ENCODE measurements around the gene NOP58.
"Not testable (repeated sequence)": the region's sequence is repeated elsewhere in the genome, so short reads cannot be mapped to it uniquely, and the experiment has no call there.

Gene NOP58

DNA sequence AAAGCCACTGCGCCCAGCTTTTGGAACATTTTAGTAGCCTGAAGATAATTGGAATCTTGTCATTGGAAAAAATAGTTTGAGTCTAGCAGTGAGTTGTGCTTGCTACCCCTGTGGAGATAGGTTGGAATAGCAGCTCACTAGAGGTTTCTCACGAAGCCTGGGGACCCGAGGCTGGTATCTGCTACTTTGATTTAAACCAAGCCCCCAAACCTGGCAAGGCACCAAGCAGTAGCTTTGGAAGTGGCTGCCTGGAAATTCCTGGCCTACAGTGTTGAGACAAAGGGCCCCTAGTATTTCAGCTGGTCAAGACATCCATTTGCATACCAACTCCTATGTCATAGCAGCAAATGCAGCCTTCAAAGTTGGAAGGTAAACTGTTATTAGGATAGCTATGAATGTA lies 42.1 kb downstream of the NOP58 start:
- no peak for DNase-seq

DNA sequence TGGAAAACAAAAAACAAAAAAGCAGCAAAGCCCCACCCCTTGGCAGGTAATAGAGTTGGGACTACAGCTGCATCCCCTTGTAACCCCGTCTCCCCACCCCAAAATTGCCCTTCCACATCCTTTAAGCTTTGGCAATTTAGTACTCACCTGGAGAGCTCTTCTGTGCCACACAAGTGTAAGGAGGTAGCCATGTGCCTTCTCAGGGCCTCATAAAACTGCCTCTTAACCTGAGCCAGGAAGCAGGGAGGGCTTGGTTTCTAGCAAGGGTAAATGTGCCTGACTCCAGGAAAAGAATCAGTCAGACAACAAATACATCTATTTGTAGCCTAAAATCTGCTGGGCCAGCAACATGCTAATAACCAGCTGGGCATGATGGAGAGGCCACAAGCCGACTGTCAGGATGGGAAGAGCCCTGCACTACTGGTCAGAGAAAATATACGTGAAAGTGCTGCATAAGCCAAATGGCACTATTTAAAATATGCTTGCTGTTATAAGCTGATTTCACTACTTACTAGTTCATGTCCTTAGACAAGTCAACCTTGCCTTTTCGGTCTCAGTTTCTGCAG lies 46.3 kb downstream of the NOP58 start:
- DNase-seq, result no peak

DNA sequence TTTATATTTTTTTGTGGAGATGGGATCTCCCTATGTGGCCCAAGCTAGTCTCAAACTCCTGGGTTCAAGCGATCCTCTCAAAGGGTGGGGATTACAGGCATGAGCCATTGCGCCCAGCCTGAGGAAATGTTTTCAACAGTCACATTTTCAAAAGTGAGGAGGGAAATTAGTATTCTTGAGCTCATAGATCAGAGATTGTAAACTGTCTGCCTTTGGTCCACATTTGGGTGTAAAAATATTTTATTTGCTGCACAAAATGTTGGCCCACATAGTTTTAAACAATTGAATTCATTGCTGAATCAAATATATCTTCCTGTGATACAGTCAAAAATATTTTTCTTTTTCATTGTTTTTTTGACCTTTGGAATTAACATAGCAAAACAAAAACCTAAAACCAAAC lies 48.6 kb downstream of the NOP58 start:
- DNase-seq, result no peak

DNA sequence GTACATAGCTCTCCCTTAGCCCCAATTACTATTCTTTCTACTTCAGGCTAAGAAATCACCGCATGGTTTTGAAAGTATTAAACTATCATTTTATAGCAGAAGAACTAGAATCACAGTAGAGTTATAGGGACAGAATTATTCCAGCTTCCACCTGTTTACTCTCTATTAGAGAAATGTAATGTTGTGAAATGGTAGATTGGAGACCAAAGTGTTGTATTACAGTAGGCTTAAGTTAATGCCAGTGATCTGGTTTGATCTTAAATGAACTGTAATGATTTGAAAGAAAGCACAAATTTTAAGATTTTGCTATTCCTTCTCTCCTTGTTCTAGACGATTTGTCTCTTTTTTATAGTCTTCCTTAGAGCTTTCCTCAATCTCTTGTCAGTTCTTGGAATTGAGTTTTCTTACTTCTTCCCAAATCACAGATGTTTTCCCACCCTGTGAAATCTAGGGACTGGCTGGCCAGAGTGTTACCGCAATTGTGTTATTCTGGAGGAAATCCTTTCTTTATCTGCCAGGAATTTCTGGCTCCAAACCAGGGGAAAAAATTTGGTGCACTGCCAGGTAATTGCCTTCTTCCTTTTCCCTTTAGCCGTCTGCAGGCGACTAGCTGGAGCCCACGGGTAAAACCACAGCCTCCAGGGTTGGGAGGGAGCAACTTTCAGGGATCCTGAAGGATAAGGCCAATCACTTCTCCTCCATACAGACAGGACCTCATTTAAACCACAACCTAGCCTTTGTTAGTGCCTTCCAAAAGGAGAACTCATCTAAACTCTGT lies 51.7 kb downstream of the NOP58 start:
- DNase-seq, result no peak

DNA sequence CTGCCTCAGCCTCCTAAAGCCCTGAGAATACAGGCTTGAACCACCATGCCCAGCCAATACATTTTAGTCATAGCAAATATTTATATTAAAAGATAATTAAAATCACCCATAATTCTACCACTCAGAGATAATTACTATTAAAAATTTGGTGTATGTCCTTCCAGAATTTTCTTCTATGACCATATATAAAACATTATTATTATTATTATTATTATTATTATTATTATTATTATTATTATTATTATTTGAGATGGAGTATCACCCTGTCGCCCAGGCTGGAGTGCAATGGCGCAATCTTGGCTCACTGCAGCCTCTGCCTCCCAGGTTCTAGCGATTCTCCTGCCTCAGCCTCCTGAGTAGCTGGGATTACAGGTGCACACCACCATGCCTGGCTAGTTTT lies 54.8 kb downstream of the NOP58 start:
- not testable (repeated sequence) for DNase-seq

DNA sequence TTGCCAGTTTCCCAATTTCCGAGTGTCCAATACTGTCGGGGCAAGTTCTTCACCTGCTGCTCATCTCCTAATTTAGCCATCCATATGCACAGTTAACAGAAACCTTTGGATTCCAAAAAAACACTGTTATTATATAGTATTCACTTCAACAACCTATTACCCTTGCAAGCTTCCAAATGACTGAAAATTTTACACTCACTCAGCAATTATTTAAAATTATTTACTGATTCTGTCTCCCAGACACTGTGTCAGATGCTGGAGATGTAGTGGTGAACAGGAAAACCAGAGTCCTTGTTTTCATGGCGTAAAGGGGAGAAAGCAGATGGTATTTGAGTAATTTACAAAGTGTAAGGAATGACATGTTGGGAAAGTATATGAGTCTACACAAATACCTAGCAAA lies 56.9 kb downstream of the NOP58 start:
- no peak for DNase-seq

DNA sequence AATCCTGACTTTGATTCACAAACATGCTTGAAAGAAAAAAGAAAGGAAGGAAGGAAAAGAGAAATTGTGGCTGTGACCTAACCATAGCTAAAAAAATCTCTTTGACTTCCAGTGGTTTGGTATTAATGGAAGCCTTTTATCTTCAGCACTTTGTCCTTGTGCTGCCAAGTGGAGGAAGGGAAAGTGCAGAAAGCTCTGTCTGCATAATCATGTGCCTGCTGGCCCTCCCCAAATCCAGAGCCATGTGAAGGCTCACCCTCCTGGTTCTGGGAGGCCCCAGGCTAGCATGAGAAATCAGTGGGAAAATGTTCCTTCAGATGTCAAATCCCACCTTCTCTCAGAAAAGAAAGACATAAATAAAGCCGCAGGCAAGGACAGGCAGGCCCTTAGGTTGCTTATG lies 62.3 kb downstream of the NOP58 start:
- no peak for DNase-seq

DNA sequence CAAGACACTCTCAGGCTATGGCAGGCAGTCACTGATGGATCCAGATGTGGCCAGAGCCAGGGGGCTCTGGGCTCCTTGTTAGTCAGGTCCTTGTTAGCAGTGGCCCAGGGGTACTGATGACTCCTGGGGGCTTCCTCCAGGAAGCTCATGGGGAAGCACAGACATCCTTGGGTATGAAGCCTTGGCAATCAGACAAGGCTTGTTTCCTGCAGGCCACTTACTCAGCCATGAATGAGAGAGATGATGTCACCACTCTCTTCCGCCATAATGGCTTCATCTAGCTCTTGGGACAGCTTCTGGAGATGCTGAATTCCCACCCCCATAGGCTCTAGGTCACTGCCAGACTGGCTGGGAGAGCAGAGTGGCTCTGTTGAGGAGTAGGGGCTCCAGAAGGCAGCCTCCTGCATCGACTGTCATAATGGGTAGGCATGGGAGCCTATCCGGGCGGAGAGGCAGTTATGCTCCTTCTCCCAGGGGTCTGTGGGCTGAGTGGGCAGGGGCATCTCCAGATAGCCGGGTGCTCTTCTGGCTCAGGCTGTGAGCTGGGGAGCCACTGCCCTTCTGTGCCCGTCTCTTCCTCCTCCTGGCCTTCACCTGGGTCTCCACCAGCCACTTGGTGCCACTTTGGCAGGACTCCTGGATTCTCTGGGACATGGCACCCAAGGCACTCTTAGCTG lies 70.4 kb downstream of the NOP58 start:
- no peak for DNase-seq

DNA sequence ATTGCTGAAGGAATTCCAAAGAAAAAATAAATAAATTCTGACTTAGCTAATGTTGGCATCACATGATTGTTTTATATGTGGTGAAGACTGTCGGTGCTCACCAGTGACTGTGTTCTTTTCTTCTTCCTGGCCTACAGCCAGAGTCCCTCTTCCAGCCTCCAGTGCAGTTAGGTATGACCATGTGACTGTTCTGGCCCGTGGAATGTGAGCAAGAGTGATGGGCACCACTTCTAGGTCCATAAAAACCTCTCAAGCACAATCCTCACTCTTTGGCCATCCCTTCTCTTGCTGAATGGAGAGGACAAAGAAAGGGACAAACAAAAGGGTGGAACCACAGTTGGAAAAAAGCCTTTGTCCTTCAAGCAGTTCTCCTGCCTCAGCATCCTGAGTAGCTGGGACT lies 71.6 kb downstream of the NOP58 start:
- no peak for DNase-seq

DNA sequence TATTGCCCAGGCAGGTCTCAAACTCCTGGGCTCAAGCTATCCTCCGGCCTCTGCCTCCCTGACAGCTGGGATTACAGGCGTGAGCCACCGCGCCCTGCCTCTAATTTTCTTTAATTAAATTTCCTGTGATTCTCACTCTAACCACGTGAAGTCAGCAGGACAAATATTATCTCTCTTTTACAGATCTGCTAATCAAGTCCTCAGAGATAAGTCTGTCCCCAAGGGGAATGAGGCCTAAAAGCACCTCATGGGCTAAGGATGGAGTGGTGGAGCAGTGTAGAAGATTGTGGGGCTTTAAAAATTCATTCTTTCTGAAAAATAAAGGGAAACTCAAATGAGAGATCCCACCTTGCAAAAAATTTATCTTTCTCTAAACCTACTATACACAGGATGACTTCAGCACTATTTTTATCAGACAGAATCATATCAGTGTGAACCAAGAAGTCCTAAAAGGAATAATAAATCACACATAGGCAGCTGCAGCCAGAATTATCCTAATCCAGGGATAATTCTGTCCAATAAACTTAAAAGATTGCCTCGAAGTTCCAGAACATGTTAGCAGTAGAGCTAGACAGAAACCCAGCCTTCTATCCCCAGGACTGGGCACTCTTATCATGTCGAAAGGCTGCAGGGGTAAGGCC lies 72.3 kb downstream of the NOP58 start:
- DNase-seq, result no peak

DNA sequence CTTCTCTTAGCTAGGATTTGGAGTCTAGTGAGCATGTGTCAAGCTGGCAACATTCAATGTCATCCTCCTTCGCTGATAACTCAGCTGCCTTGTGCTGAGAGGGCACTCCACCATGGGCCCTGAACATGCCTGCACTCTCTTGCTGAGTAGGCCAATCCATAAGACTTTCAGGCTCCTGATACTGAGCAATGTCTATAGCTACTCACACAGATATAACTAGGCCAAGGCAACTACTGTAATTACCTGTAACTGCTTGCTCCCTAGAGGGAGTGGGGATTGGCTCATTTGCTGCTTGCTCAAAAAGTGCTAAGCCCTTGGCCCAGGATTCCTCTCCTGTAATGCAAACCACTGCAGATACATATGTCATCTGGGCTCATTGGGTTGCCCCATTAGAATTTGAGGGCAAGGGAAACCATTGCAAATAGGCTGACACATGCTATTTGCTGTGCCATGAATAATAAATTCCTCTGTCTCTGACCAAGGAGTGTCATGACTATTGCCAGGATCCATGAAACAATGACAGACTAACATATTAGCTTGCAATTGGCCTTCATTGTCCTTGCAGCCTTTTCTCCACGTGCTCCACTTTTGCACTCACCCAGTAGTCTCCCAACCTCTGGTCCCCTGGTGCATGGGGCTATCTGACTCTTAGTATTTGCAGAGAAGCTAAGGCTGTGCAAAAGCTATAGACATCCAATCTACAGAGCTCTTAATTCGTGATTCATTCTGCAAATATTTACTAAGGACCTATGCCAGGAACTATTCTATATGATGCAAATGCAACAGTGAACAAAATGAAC lies 73.7 kb downstream of the NOP58 start:
- DNase-seq, result no peak

DNA sequence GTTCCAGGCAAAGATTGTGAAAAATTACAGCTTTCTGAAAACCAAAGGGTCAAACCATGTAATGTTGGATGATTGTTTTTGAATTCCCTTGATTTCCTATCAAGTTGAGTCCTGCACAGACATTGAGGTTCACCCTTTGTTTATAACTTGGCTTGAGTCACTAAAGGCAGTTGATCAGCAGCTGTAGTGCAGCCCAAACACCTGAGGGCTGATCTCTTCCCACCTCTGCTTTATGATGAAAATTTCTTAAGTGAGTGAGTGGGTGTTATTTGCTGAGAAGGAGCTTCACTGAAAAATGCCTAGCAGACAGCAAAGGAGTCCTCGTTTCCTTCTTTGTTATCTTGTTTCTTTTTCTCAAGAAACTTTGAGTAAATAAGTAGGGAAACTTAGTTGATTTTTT lies 78.6 kb downstream of the NOP58 start:
- no peak for DNase-seq

DNA sequence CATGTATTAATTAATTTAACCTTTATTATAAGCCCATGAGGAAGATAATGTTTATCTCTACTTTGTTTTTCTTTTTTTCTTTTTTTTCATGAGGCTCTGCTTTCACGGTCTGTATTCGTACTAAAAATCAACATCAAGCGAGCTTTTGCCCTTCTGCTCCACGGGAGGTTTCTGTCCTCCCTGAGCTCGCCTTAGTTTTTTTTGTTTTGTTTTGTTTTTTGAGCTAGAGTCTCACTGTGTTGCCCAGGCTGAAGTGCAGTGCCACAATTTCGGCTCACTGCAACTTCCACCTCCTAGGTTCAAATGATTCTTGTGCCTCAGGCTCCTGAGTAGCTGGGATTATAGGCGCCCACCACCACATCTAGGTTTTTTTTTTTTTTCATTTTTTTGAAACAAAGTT lies 80.6 kb downstream of the NOP58 start:
- DNase-seq, result no peak

Data from CD4-positive, alpha-beta T cell treated with Interferon gamma for 1 hour (primary cell).